Renal cortical epithelial cell (primary cell): ENCODE data around the gene OXCT2. TPM values are rescaled to one million over a fixed set of nuclear protein-coding genes. Genes with fewer than 3 reads are reported as not detected.
"Not testable (repeated sequence)": the region's sequence is repeated elsewhere in the genome, so short reads cannot be mapped to it uniquely, and the experiment has no call there.

Experiments
- DNase-seq: peaks from one replicate; pipeline ENCODE4 v3.0.0-alpha.2; 2011; ENCODE audit warnings: low read depth
- total RNA-seq: library from RNA; depleted of rRNA; stranded (reverse); fragments of >200 nt; gene quantifications from 2 replicates; pipeline ENCODE4 v1.2.3, GENCODE V29; 2014

The OXCT2 gene
- total RNA-seq, 1 donor from 2014 or later: 0.65 TPM

DNA sequence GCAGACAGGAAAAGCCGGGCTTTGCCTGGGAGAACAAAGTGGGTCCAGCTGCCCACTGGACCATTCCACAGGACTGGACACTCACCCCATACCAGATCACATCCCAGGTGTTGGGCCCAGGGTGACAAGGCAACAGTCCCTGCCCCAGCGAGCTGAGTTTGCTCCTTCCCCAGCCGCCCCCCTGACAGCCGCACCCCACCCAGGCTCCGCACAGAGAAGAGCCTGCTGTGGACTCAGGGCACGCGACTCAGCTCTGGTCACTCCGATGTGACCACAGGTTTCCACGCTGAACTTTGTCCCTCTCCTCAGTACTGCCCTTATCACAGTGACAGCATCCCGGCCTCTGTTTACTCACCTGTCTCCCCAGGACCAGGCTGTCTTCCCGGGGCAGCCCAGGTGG is 16.3 kb upstream of the OXCT2 start:
- no peak for DNase-seq

GRCh38 chr1:39787108-39787375 is 15.9 kb upstream of the OXCT2 start:
- not testable (repeated sequence) for DNase-seq

DNA sequence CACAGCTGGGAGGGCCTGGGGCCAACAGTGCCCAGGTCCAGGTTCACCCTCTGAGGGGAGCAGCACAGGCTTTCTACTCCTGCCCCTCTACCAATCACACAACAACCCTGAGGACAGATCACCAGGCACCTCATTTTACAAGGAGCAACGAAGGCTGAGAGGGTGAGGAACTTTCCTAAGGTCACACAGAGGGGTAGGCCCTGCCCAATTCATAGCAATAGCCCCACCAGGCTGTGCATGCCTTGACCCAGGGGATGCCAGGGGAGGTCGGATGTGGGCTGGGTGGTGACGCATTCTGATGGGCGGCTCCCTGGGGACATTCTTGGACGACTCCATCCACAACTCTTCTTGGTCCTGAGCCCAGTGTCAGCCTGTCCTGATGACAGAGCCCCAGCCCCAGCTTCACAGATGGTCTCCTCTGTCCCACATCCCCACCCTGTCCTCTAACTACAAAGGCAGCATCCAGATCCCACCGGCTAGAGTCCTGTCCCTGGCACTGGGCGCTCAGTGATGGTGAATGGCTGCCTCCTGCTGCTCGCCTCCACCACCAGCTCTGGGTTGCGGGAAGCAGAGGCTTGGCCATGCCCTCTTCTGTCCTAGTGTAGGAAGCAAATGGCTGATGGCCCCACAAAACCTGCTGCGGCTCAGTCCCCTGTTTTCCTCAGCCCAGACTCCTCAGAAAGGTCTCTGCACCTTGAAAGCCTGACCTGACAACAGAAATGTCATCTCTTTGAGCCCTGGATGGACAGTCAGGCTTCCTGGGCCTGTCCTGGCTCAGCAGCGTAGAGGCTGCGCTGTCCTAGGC is 15.4 kb upstream of the OXCT2 start:
- DNase-seq: not testable (repeated sequence)

DNA sequence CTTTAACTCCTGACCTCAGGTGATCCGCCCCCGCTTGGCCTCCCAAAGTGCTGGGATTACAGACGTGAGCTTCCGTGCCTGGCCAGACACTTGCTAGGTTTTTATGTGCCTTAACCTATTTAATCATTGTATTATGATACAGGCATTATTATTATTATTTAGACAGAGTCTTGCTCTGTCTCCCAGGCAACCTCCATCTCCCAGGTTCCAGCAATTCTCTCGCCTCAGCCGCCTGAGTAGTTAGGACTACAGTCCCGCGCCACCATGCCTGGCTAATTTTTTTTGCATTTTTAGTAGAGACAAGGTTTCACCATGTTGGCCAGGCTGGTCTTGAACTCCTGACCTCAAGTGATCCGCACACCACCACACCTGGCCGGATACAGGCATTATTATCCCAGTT is 11.5 kb upstream of the OXCT2 start:
- DNase-seq: not testable (repeated sequence)

DNA sequence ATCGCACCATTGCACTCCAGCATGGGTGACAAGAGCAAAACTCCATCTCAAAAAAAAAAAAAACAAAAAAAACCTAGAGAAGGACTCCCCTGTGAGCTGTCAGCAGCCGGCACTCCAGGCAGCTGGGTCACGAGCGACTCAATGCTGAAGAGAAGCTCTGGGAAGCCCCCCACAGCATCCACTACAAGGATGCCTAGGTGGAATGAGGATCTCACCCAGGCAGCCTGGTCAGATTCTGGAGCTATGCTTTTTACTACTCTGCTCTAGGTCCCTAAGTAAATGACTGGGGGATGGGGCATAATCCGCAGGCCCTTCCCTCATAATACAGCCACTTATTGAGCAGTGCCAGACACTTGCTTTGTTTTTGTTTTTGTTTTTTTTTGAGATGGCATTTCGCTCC is 11.0 kb upstream of the OXCT2 start:
- DNase-seq: no peak

GRCh38 chr1:39781349-39781715 is 10.2 kb upstream of the OXCT2 start:
- DNase-seq: no peak

DNA sequence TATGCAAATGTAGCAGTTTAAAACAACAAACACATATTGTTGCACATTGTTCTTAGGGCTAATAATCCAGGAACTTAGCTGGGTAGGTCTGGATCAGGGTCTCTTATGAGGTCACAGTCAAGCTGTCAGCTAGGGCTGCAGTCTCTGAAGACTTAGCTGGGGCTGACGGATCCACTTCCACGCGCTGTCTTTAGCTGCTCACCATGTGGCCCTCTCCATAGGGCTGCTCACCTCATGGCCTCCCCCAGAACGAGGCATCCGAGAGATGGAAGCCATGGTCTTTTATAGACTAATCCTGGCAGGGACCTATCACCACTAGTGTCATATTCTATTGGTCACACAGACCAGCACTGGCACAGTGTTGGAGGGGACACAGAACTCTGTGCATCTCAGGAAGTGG is 8.7 kb upstream of the OXCT2 start:
- no peak for DNase-seq

GRCh38 chr1:39779137-39779536 is 8.0 kb upstream of the OXCT2 start:
- no peak for DNase-seq

DNA sequence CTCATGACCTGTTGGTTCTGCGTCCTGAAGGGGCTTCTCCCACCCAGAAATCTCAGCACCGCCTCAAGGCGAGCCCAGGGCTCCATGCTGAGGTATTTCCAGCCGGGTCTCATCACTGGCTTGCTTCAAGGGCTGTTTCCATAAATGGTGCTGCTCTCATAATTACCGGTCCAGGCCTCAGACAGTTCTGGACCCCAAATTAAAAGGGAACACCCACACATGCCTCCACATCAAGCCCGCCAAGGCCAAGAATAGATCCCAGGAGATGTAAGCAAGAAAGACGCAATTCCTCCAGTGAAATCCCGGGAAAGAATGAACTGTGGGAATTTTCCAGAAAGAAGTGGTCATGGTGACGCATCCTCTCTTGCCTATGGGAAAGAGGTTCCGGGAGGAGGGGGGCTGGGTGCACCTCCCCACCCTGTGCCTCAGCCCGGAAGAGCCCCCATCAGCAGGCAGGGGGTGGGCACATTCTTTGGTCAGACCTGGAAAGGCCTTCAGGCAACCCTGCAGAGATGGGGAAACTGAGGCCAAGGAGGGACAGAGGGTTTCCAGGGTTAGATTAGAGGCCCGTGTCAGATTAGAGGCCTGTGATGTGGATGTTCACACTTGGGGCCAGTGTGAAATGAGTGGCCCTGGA is 7.4 kb upstream of the OXCT2 start:
- not testable (repeated sequence) for DNase-seq

DNA sequence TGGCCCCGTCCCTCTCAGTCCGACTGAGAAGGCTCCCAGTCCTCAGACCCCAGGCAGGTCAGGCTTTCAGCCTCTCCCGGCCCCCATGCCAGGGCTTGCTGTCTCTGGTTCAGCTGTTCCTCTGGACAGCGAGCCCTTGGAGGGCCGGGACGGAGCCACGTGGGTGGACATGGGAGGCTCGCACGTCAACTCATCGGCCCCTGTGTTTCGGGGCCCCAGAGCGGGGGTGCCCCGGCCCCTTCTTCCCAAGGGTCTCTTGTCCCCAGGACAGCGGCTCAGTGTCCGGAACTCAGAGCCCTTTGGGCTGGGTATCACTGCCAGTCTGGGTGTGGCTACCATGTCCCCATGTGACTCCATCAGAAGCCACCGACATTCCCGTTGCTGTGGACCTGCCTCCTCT is 6.7 kb upstream of the OXCT2 start:
- DNase-seq: not testable (repeated sequence)

DNA sequence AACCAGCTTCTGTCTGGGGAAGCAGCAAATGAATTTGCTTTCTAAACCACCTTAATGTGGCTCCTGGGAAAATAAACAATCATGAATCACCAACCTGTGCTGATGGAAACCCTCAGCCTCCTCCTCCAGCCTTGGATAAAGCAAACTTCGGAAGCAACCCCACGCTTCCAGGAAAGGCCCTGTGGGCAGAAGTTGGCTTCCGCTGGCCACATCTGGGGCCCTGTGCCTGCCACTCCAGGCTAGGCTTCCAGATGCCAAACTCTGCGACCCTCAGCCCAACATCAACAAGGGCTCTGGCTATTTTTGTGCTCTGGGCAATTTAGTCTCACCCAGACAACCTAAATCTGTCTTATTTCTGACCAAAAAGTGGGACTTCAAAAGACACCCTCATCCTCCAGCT is 6.2 kb upstream of the OXCT2 start:
- no peak for DNase-seq

DNA sequence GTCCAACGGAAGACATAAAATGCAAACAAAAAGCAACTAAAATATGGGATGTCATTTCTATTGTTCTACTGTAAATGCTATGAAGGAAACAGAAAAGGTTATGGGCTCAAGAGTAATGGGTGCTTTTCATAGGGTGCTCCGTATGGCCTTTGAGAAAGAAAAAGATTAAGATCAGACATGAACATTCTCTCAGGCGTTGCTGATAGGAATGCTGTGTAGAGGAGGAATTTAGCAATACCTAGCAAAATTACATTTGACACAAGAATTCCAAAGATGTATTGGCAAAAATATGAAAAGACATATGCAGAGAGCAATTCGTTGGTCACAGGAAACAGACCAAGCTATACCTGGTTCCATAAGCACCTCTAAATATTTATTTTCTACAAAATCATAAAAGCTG is 5.7 kb upstream of the OXCT2 start:
- DNase-seq: no peak

- DNase-seq: no peak
Measured at GRCh38 chr1:39776400-39776713, 5.2 kb upstream of the OXCT2 start.

DNA sequence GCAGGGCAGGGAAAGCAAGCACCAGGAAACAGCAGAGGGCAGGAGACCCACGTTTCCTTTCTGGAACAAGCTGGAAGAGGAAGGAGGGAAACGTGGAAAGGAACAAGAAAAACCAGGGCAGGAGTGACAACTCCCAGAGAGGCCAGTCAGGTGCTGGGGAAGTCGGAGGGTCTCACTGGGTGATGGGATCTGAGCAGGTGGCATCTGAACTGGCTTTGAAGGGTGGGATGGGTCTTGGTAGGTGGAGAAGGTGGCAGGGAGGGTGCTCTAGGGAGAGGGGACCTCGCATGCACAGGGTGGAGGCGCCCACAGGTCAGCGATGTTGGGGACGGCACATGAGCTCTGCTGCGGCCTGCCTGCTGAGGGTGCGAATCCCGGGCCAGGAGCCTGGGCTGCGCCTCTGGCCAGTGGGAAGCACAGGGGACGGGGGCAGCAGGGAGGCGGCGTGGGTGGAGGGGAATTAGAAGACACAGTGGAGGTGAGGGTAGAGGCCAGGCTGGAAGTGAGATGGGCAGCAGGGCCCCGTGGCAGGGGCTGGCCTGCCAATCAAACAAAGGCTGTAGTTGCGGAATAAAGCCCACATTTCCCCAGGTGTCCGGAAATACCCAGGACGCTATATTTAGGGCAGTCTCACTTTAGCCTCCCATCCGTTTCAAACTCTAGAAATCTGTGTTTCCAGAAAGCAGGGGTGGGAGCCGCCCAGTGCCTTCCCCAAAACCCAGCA is 4.7 kb upstream of the OXCT2 start:
- DNase-seq: not testable (repeated sequence)

- not testable (repeated sequence) for DNase-seq
Measured at GRCh38 chr1:39775141-39775540, 4.0 kb upstream of the OXCT2 start.

DNA sequence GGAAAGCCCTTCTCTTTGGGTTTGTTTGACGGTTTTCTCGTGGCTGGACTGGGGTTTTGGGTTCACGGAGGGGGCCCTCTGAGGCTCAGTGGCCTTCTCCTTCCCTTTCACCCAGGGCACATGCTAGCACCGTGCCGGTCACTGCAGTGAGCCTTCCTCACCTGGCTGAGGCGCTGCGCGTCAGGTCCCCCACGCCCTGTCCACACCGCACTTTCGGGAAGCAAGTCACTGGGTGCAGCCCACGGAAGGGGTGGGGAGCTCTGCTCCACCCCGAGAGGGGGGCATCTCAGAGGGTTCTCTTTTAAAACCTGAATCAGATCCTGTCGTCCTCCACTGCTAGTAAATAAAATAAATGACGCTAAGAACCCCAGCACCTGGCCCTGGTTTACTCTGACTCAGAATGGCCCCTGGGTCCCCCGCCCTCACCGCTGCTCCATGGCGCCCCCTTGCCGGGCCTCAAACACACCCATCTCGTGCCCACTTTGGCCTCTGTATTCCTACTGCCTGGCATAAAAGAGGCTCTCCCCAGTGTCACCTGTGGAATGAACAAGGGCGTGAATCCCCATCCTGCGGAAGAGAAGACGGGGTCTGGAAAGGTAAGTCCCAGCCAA is 2.3 kb upstream of the OXCT2 start:
- not testable (repeated sequence) for DNase-seq

- DNase-seq: not testable (repeated sequence)
Measured at GRCh38 chr1:39770100-39771021, 787 bp downstream of the OXCT2 start.

DNA sequence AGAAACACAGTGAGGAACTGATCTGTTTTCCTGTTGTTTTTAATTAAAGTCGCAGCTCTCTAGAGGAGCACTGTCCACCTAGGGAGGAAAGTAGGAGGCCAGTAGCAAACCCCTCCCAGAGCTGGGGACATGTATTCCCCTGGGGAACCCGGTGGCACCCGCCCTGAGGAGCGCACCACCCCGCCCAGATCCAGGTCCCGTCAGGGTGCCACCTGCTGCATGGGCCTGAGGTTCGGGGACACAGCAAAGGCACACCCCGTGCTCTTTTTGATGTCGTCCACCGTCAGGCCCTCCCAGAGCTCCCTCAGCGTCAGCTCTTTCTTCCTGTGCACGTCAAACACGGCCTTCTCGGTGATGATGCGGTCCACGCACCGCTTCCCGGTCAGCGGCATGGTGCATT is 1.6 kb downstream of the OXCT2 start:
- not testable (repeated sequence) for DNase-seq

DNA sequence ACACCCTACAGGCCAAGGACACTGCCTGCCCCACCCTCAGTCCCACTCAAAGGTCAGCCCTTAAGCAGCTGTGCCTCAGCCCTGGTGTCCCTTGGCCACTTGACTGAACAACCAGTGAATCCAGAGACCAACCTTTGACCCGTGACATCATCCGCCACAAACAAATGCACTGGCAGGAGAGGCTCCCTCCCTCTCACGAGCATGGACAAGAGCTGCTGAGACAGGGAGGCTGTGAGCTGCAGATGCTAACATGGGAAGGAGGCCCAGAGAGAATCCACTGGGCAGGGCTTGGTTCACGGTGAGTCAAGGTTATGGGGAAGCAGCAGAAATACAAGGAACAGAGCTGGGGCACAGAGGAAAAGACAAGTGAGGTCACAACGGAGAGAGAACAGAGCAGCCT is 4.7 kb downstream of the OXCT2 start:
- not testable (repeated sequence) for DNase-seq

DNA sequence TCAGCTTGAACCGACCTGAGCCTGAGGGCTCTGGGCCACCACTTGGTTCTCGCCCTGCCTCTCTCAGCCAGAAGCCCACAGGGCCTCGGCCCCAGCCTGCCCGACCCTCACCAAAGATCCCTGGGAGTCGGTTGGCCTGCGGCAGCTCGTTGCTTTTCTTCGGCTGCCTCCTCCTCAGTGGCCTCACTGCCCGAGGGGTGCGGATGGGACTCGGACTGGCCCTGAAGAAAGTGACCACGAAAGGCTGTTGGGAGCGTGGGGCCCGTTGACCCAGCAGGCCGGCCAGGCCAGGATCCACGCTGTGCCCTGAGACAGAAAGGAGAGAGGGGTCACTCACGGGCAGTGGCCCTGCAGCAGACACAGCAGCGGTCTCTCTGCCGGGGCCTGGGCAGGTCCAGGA is 6.6 kb downstream of the OXCT2 start:
- DNase-seq: not testable (repeated sequence)

- DNase-seq: not testable (repeated sequence)
Measured at GRCh38 chr1:39763619-39764374, 7.4 kb downstream of the OXCT2 start.
